ENCODE measurements around the gene CST2. TPM values are rescaled to one million over a fixed set of nuclear protein-coding genes. Genes with fewer than 3 reads are reported as not detected.

Gene CST2
- total and polyA plus RNA-seq, 2 donors (not counting 1 experiment from before 2014, with no cell fraction given): 0.12 TPM; not detected in 1

DNA sequence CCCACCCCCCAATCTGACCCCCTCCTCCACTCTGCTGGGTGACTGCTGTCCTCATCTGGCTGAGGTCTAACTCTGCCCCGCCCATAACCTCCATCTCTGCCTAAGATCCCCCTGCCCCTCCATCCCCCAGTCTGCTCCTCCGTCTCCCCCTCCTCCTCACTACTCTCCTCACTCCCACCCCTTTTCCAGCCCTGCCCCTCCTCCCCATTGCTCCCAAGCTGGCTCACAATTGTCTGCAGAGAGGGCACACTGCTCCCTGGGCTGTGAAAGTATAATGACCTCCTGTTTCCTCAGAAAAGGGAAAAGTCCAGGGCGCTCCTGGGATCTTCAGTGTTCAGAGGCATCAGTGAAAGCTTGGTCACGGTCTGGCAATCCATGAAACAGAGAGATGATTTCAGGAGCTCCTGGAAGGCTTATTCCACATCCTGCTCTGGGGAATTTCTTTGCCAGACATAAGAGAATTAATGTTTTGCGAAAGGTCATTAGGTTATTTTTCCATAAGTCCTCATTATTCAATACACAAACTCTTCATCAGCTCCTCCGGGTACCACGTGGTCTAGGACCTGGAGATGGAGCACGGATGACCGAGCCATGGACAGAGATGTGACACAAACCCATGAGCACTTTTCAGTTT lies 31.6 kb upstream of the CST2 start:
- H4K20me1 ChIP-seq (ENCODE audit: control insufficient read depth, extremely low read depth, insufficient read depth, low read length): no peaks in the 10 kb centered on the region
- H2AFZ ChIP-seq (ENCODE audit: low read length): no peak overlapping the region
- TF ChIP-seq, protein P1, sequence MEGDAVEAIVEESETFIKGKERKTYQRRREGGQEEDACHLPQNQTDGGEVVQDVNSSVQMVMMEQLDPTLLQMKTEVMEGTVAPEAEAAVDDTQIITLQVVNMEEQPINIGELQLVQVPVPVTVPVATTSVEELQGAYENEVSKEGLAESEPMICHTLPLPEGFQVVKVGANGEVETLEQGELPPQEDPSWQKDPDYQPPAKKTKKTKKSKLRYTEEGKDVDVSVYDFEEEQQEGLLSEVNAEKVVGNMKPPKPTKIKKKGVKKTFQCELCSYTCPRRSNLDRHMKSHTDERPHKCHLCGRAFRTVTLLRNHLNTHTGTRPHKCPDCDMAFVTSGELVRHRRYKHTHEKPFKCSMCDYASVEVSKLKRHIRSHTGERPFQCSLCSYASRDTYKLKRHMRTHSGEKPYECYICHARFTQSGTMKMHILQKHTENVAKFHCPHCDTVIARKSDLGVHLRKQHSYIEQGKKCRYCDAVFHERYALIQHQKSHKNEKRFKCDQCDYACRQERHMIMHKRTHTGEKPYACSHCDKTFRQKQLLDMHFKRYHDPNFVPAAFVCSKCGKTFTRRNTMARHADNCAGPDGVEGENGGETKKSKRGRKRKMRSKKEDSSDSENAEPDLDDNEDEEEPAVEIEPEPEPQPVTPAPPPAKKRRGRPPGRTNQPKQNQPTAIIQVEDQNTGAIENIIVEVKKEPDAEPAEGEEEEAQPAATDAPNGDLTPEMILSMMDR (conservative IDR thresholded peaks at IDR 0.05 in 1 of 2, IDR thresholded peaks at IDR 0.05 in 1 of 2; ENCODE audit: low read depth in 1 of 2, low read length in 2 of 2): no peak
- no peak for TF ChIP-seq EZH2 (IDR thresholded peaks at IDR 0.05; ENCODE audit: low read length, missing control alignments)
- no peaks in the 10 kb centered on the region for H3K36me3 ChIP-seq (ENCODE audit: control insufficient read depth, insufficient read depth, low read length)
- H3K79me2 ChIP-seq (ENCODE audit: control insufficient read depth, insufficient read depth, low read length): no peaks in the 10 kb centered on the region
- no peaks in the 10 kb centered on the region for H3K27me3 ChIP-seq (ENCODE audit: control insufficient read depth, insufficient read depth, low read length)
- H3K4me2 ChIP-seq (ENCODE audit: extremely low read depth, insufficient read depth, low read length): no peak overlapping the region
- no peaks in the 10 kb centered on the region for H3K4me1 ChIP-seq (ENCODE audit: control insufficient read depth, extremely low read depth, insufficient read depth, low read length)
- no peak overlapping the region for H3K9ac ChIP-seq (ENCODE audit: insufficient read depth, low read length)
- H3K27ac ChIP-seq (ENCODE audit: insufficient read depth, low read length): no peak overlapping the region
- no peaks in the 10 kb centered on the region for H3K9me3 ChIP-seq (ENCODE audit: control insufficient read depth, insufficient read depth, low read depth, low read length)
- no peak for DNase-seq (ENCODE audit: low read depth in 2 of 2)
- no peak overlapping the region for H3K4me3 ChIP-seq (replicated peaks in 1 of 4; ENCODE audit: control extremely low read depth in 1 of 4, insufficient read depth in 1 of 4, low read depth in 3 of 4, low read length in 4 of 4)

DNA sequence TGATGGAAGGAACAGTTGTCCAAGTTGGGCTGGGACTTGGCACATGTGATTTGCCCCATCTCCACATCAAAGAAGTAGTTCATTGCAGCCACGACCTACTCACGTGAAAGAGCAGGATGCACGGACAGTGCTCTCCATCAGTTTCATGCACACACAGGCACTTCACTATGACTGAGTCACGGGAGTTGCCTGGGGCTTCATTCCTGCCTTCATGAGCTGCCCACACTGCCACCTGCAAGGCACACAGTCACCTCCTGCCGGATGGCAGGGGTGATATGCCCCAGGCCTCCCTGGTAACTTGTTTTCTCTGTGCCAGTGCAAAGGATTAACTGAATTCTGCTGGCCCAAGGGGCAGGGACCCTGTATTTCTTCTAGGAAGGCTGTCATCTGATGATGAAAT lies 30.2 kb upstream of the CST2 start:
- no peak overlapping the region for H3K27ac ChIP-seq (ENCODE audit: insufficient read depth, low read length)
- no peak overlapping the region for H2AFZ ChIP-seq (ENCODE audit: low read length)
- no peak overlapping the region for H3K4me3 ChIP-seq (replicated peaks in 1 of 4; ENCODE audit: control extremely low read depth in 1 of 4, insufficient read depth in 1 of 4, low read depth in 3 of 4, low read length in 4 of 4)
- TF ChIP-seq, protein P1 (conservative IDR thresholded peaks at IDR 0.05 in 1 of 2, IDR thresholded peaks at IDR 0.05 in 1 of 2; ENCODE audit: low read depth in 1 of 2, low read length in 2 of 2): no peak
- TF ChIP-seq EZH2 (IDR thresholded peaks at IDR 0.05; ENCODE audit: low read length, missing control alignments): no peak
- H3K36me3 ChIP-seq (ENCODE audit: control insufficient read depth, insufficient read depth, low read length): no peaks in the 10 kb centered on the region
- H3K79me2 ChIP-seq (ENCODE audit: control insufficient read depth, insufficient read depth, low read length): no peaks in the 10 kb centered on the region
- H3K4me2 ChIP-seq (ENCODE audit: extremely low read depth, insufficient read depth, low read length): no peak overlapping the region
- no peak overlapping the region for H3K9ac ChIP-seq (ENCODE audit: insufficient read depth, low read length)
- H3K4me1 ChIP-seq (ENCODE audit: control insufficient read depth, extremely low read depth, insufficient read depth, low read length): no peaks in the 10 kb centered on the region
- no peak for DNase-seq (ENCODE audit: low read depth in 2 of 2)
- no peaks in the 10 kb centered on the region for H3K27me3 ChIP-seq (ENCODE audit: control insufficient read depth, insufficient read depth, low read length)
- no peaks in the 10 kb centered on the region for H4K20me1 ChIP-seq (ENCODE audit: control insufficient read depth, extremely low read depth, insufficient read depth, low read length)
- no peaks in the 10 kb centered on the region for H3K9me3 ChIP-seq (ENCODE audit: control insufficient read depth, insufficient read depth, low read depth, low read length)

DNA sequence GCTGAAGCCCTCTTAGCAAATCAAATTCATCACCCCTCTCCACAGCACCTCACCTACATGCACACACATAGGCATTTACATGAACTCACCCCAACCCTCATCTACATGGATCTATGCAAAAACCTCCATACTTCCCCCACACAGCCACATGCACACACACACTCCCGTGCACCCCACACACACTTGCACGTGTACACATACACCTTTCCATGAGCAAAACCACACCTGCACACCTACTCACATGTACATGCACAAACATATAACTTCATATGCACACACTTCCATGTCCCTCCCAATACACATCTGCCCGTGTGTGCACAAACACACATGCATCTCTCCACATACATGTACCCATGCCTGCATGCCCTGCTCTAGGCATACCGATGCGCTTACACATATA lies 29.7 kb upstream of the CST2 start:
- Histone ChIP-seq H3K27me3 (ENCODE audit: control insufficient read depth, insufficient read depth, low read length) (no peaks in the 10 kb centered on the region), H3K4me1 (ENCODE audit: control insufficient read depth, extremely low read depth, insufficient read depth, low read length) (no peaks in the 10 kb centered on the region), H4K20me1 (ENCODE audit: control insufficient read depth, extremely low read depth, insufficient read depth, low read length) (no peaks in the 10 kb centered on the region), H3K4me3 (replicated peaks in 1 of 4; ENCODE audit: control extremely low read depth in 1 of 4, insufficient read depth in 1 of 4, low read depth in 3 of 4, low read length in 4 of 4) (no peak overlapping the region), H3K36me3 (ENCODE audit: control insufficient read depth, insufficient read depth, low read length) (no peaks in the 10 kb centered on the region), H3K4me2 (ENCODE audit: extremely low read depth, insufficient read depth, low read length) (no peak overlapping the region), H3K9me3 (ENCODE audit: control insufficient read depth, insufficient read depth, low read depth, low read length) (no peaks in the 10 kb centered on the region), H3K9ac (ENCODE audit: insufficient read depth, low read length) (no peak overlapping the region), H3K79me2 (ENCODE audit: control insufficient read depth, insufficient read depth, low read length) (no peaks in the 10 kb centered on the region), H2AFZ (ENCODE audit: low read length) (no peak overlapping the region), H3K27ac (ENCODE audit: insufficient read depth, low read length) (no peak overlapping the region)
- no peak for TF ChIP-seq EZH2 (IDR thresholded peaks at IDR 0.05; ENCODE audit: low read length, missing control alignments)
- TF ChIP-seq, protein P1 (conservative IDR thresholded peaks at IDR 0.05 in 1 of 2, IDR thresholded peaks at IDR 0.05 in 1 of 2; ENCODE audit: low read depth in 1 of 2, low read length in 2 of 2): no peak
- no peak for DNase-seq (ENCODE audit: low read depth in 2 of 2)
